HEK293T (cell line): ENCODE measurements around the gene GADD45A.

Source experiments
- ARNT ChIP-seq: fragments of 450-650 bp; IDR thresholded peaks from 2 replicates; pipeline ENCODE4 v1.6.1; 2017; ENCODE audit warnings: mild to moderate bottlenecking
- BHLHE40 ChIP-seq: fragments of 450-650 bp; IDR thresholded peaks from 2 replicates; pipeline ENCODE4 v1.6.1; 2016; ENCODE audit warnings: mild to moderate bottlenecking, moderate library complexity, borderline replicate concordance
- CTBP1 ChIP-seq: fragments of 450-650 bp; IDR thresholded peaks from 2 replicates; pipeline ENCODE4 v1.6.1; 2016; ENCODE audit warnings: borderline replicate concordance
- FOXA1 ChIP-seq: fragments of 450-650 bp; IDR thresholded peaks from 2 replicates; pipeline ENCODE4 v1.6.1; 2016; ENCODE audit warnings: mild to moderate bottlenecking
- FOXK2 ChIP-seq: fragments of 450-650 bp; IDR thresholded peaks from 2 replicates; pipeline ENCODE4 v1.6.1; 2016; ENCODE audit warnings: mild to moderate bottlenecking
- FOXM1 ChIP-seq: fragments of 450-650 bp; IDR thresholded peaks from 2 replicates; pipeline ENCODE4 v1.6.1; 2017; ENCODE audit warnings: mild to moderate bottlenecking, borderline replicate concordance
- NFRKB ChIP-seq: fragments of 450-650 bp; IDR thresholded peaks from 2 replicates; pipeline ENCODE4 v1.6.1; 2016; ENCODE audit warnings: mild to moderate bottlenecking, moderate library complexity
- SP1 ChIP-seq: fragments of 450-650 bp; IDR thresholded peaks from 2 replicates; pipeline ENCODE4 v1.6.1; 2017
- SUZ12 ChIP-seq: fragments of 450-650 bp; IDR thresholded peaks from 2 replicates; pipeline ENCODE4 v1.6.1; 2016; ENCODE audit warnings: mild to moderate bottlenecking
- ZNF384 ChIP-seq: fragments of 450-650 bp; IDR thresholded peaks from 2 replicates; pipeline ENCODE4 v1.6.1; 2016
- TF ChIP-seq, protein P1 (sequence below): fragments of 450-650 bp; IDR thresholded peaks from 2 replicates; pipeline ENCODE4 v1.6.1; 2016

GRCh38 chr1:67668660-67669059 is 16.3 kb upstream of the GADD45A start:
- TF ChIP-seq, protein P1, sequence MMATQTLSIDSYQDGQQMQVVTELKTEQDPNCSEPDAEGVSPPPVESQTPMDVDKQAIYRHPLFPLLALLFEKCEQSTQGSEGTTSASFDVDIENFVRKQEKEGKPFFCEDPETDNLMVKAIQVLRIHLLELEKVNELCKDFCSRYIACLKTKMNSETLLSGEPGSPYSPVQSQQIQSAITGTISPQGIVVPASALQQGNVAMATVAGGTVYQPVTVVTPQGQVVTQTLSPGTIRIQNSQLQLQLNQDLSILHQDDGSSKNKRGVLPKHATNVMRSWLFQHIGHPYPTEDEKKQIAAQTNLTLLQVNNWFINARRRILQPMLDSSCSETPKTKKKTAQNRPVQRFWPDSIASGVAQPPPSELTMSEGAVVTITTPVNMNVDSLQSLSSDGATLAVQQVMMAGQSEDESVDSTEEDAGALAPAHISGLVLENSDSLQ, result no peak
- TF ChIP-seq SP1, result no peak
- no peak for TF ChIP-seq ARNT
- TF ChIP-seq FOXA1, result no peak
- TF ChIP-seq ZNF384, result no peak
- no peak for TF ChIP-seq BHLHE40
- no peak for TF ChIP-seq NFRKB
- TF ChIP-seq CTBP1, result no peak
- TF ChIP-seq SUZ12, result no peak
- TF ChIP-seq FOXK2, result no peak
- no peak for TF ChIP-seq FOXM1
